SK-N-SH (cell line): ENCODE measurements around the gene HM13. TPM values are rescaled to one million over a fixed set of nuclear protein-coding genes. Genes with fewer than 3 reads are reported as not detected.

Experiments
- CTCF ChIA-PET: fragments of 300-600, 350-600 bp; formaldehyde crosslinking; extraction: SDS; loops from one replicate; lab custom pipeline; 2021; lab: Yijun Ruan, JAX
- POLR2A ChIA-PET: fragments of 350-600 bp; sonication (Branson Sonifier 250); formaldehyde crosslinking; extraction: SDS; loops from one replicate; lab custom pipeline; 2020; ENCODE audit warnings: antibody characterized with exemption, inconsistent platforms; lab: Yijun Ruan, JAX
- DNase-seq: peaks from one replicate; pipeline ENCODE4 v3.0.0; 2012
- H2AFZ ChIP-seq: fragments of 200-600 bp; sonication (generic); 2 replicates; pipeline ENCODE4 v1.8.1; 2016; ENCODE audit warnings: antibody characterized with exemption, mild to moderate bottlenecking, low read depth
- H3F3A ChIP-seq: fragments of 200-600 bp; sonication (generic); replicated peaks from 2 replicates; pipeline ENCODE3; 2016; ENCODE audit warnings: antibody characterized with exemption, mild to moderate bottlenecking; ENCODE audit not compliant: insufficient read depth
- H3K27ac ChIP-seq, 2 experiments: fragments of 200-500 bp in 1 of 2; fragments of 200-600 bp in 1 of 2; sonication (Bioruptor generic) in 1 of 2; sonication (generic), shearing (Covaris generic) in 1 of 2; 2 replicates each; pipeline versions ENCODE4 v1.5.1 to v1.6.1; 2014 to 2016; ENCODE audit warnings: low read depth in 2 of 2, inconsistent platforms in 1 of 2, low read length in 1 of 2, mild to moderate bottlenecking in 1 of 2, mixed read lengths in 1 of 2
- H3K27me3 ChIP-seq: fragments of 200-600 bp; sonication (generic), shearing (Covaris generic); 2 replicates; pipeline ENCODE4 v1.6.1; 2016; ENCODE audit warnings: mixed run types; ENCODE audit not compliant: insufficient read depth
- H3K36me3 ChIP-seq, 2 experiments: fragments of 200-500 bp in 1 of 2; fragments of 200-600 bp in 1 of 2; sonication (Bioruptor generic) in 1 of 2; sonication (generic) in 1 of 2; replicated peaks in 1 of 2; 2 replicates each; pipeline versions ENCODE3 to v1.5.1; 2014 to 2016; ENCODE audit warnings: low read length in 1 of 2, mild to moderate bottlenecking in 1 of 2; ENCODE audit not compliant: insufficient read depth in 2 of 2, control insufficient read depth in 1 of 2
- H3K4me1 ChIP-seq, 2 experiments: fragments of 200-500 bp in 1 of 2; fragments of 200-600 bp in 1 of 2; sonication (Bioruptor generic) in 1 of 2; sonication (generic), shearing (Covaris generic) in 1 of 2; 2 replicates each; pipeline versions ENCODE4 v1.5.1 to v1.6.1; 2014 to 2016; ENCODE audit warnings: low read depth in 1 of 2, low read length in 1 of 2, mixed run types in 1 of 2; ENCODE audit not compliant: insufficient read depth in 2 of 2, control insufficient read depth in 1 of 2
- H3K4me2 ChIP-seq: fragments of 200-600 bp; sonication (generic), shearing (Covaris generic); 2 replicates; pipeline ENCODE4 v1.6.1; 2017; ENCODE audit warnings: mixed run types
- H3K4me3 ChIP-seq, 2 experiments: fragments of 200-500 bp in 1 of 2; fragments of 200-600 bp in 1 of 2; sonication (Bioruptor generic) in 1 of 2; sonication (generic), shearing (Covaris generic) in 1 of 2; 2 replicates each; pipeline versions ENCODE4 v1.5.1 to v1.8.1; 2014 to 2016; ENCODE audit warnings: low read depth in 2 of 2, inconsistent platforms in 1 of 2, low read length in 1 of 2, mild to moderate bottlenecking in 1 of 2, mixed read lengths in 1 of 2, moderate library complexity in 1 of 2
- H3K79me2 ChIP-seq: fragments of 200-600 bp; sonication (generic); 2 replicates; pipeline ENCODE4 v1.8.1; 2017; ENCODE audit warnings: mild to moderate bottlenecking; ENCODE audit not compliant: insufficient read depth
- H3K9ac ChIP-seq: fragments of 200-600 bp; sonication (generic); 2 replicates; pipeline ENCODE4 v1.6.1; 2017; ENCODE audit warnings: mixed run types
- H3K9me2 ChIP-seq: fragments of 200-600 bp; sonication (generic); 2 replicates; pipeline ENCODE4 v1.6.1; 2017; ENCODE audit warnings: mixed run types
- H3K9me3 ChIP-seq: fragments of 200-600 bp; sonication (generic); 2 replicates; pipeline ENCODE4 v1.6.1; 2017; ENCODE audit warnings: mixed run types, mild to moderate bottlenecking, moderate library complexity
- H4K20me1 ChIP-seq: fragments of 200-600 bp; sonication (generic); 2 replicates; pipeline ENCODE4 v1.6.1; 2017; ENCODE audit warnings: mild to moderate bottlenecking, mixed run types; ENCODE audit not compliant: insufficient read depth
- CHD2 ChIP-seq: fragments of 150-350 bp; IDR thresholded peaks from 2 replicates; pipeline ENCODE4 v1.6.1; 2018; ENCODE audit warnings: low read length; ENCODE audit not compliant: partially characterized antibody
- CTCF ChIP-seq: fragments of 200-600 bp; sonication (generic); IDR thresholded peaks from 2 replicates; pipeline ENCODE4 v1.6.1; 2017; ENCODE audit warnings: antibody characterized with exemption, mild to moderate bottlenecking, moderate library complexity
- ELF1 ChIP-seq: IDR thresholded peaks from 2 replicates; pipeline ENCODE4 v1.4.0; 2012
- EZH2phosphoT487 ChIP-seq: fragments of 200-600 bp; sonication (generic); IDR thresholded peaks from 2 replicates; pipeline ENCODE4 v1.6.1; 2017; ENCODE audit warnings: low read depth, mixed run types, mild to moderate bottlenecking, antibody characterized with exemption, moderate library complexity, borderline replicate concordance
- FOXM1 ChIP-seq: IDR thresholded peaks from 2 replicates; pipeline ENCODE4 v1.4.0; 2012; ENCODE audit warnings: low read depth, mild to moderate bottlenecking
- GABPA ChIP-seq: IDR thresholded peaks from 2 replicates; pipeline ENCODE4 v1.4.0; 2012; ENCODE audit warnings: low read depth, mild to moderate bottlenecking
- GATA2 ChIP-seq: sonication (generic); formaldehyde crosslinking; IDR thresholded peaks from 2 replicates; pipeline ENCODE4 v1.5.0; 2020; ENCODE audit warnings: mild to moderate bottlenecking, missing genetic modification reagents
- IRF3 ChIP-seq: fragments of 150-350 bp; IDR thresholded peaks from 2 replicates; pipeline ENCODE4 v1.6.1; 2016; ENCODE audit warnings: mild to moderate bottlenecking, low read depth, low read length
- JUND ChIP-seq: IDR thresholded peaks from 2 replicates; pipeline ENCODE4 v1.4.0; 2012
- MAX ChIP-seq: IDR thresholded peaks from 2 replicates; pipeline ENCODE4 v1.4.0; 2012; ENCODE audit warnings: low read depth
- MEF2A ChIP-seq: IDR thresholded peaks from 2 replicates; pipeline ENCODE4 v1.4.0; 2012; ENCODE audit warnings: low read depth, borderline replicate concordance
- MXI1 ChIP-seq: IDR thresholded peaks from 2 replicates; pipeline ENCODE4 v1.6.1; 2012; ENCODE audit warnings: mild to moderate bottlenecking, low read depth, low read length, improper control_type of control experiment
- NFIC ChIP-seq: IDR thresholded peaks from 2 replicates; pipeline ENCODE4 v1.4.0; 2012; ENCODE audit warnings: borderline replicate concordance
- NRF1 ChIP-seq: IDR thresholded peaks from 2 replicates; pipeline ENCODE4 v1.6.1; 2012; ENCODE audit warnings: low read depth, mild to moderate bottlenecking, low read length
- PBX3 ChIP-seq: IDR thresholded peaks from 2 replicates; pipeline ENCODE4; 2012
- POLR2AphosphoS5 ChIP-seq: IDR thresholded peaks from 2 replicates; pipeline ENCODE4 v1.6.1; 2012; ENCODE audit warnings: low read depth, low read length
- RAD21 ChIP-seq: IDR thresholded peaks from 2 replicates; pipeline ENCODE4 v1.6.1; 2012; ENCODE audit warnings: mild to moderate bottlenecking, low read length
- RCOR1 ChIP-seq: fragments of 150-350 bp; IDR thresholded peaks from 2 replicates; pipeline ENCODE4 v1.6.1; 2017; ENCODE audit warnings: antibody characterized with exemption, low read length
- RFX5 ChIP-seq: IDR thresholded peaks from 2 replicates; pipeline ENCODE4 v1.6.1; 2012; ENCODE audit warnings: mild to moderate bottlenecking, improper control_type of control experiment, low read length
- RXRA ChIP-seq: IDR thresholded peaks from 2 replicates; pipeline ENCODE4 v1.4.0; 2012; ENCODE audit warnings: low read depth, mild to moderate bottlenecking, borderline replicate concordance
- SIN3A ChIP-seq: IDR thresholded peaks from 2 replicates; pipeline ENCODE4 v1.6.1; 2012; ENCODE audit warnings: low read depth, mild to moderate bottlenecking, low read length, moderate library complexity, borderline replicate concordance
- TAF1 ChIP-seq: IDR thresholded peaks from 2 replicates; pipeline ENCODE4 v1.6.1; 2012; ENCODE audit warnings: low read depth, mild to moderate bottlenecking, low read length, moderate library complexity, borderline replicate concordance
- TEAD4 ChIP-seq: IDR thresholded peaks from 2 replicates; pipeline ENCODE4 v1.4.0; 2012; ENCODE audit warnings: mild to moderate bottlenecking, borderline replicate concordance; ENCODE audit not compliant: insufficient read depth
- USF1 ChIP-seq: IDR thresholded peaks from 2 replicates; pipeline ENCODE4 v1.4.0; 2012; ENCODE audit warnings: low read depth, borderline replicate concordance
- YY1 ChIP-seq: IDR thresholded peaks from 2 replicates; pipeline ENCODE4 v1.4.0; 2012; ENCODE audit warnings: low read depth, mild to moderate bottlenecking
- ZBTB33 ChIP-seq: IDR thresholded peaks from 2 replicates; pipeline ENCODE4 v1.4.0; 2012; ENCODE audit warnings: low read depth, borderline replicate concordance
- WGBS: methylation state at CpG from one replicate; pipeline ENCODE4 v1.1.6; 2017; ENCODE audit warnings: low lambda C conversion rate; 5-methylcytosine and 5-hydroxymethylcytosine counted together
- polyA plus RNA-seq, 3 experiments: library from polyadenylated mRNA; depleted of rRNA; stranded (reverse); fragments of >200 nt; gene quantifications; 2 replicates each; pipeline ENCODE4 v1.2.3, GENCODE V29; 2012

The HM13 gene
- polyA plus RNA-seq, 1 of the 3 experiments (the other 2 are of a cell fraction), result 160 TPM

GRCh38 chr20:31605902-31606803 lies 91.9 kb downstream of the HM13 start:
- peaks cover 28 to 37% of the 10 kb centered on the region in 2 experiments for H3K4me1 ChIP-seq
- 1% methylated on average over 38 of the region's 39 CpGs for WGBS
- TF ChIP-seq RFX5, result no peak
- TF ChIP-seq PBX3, result no peak
- TF ChIP-seq NFIC, result no peak
- no peak for TF ChIP-seq USF1
- no peak for TF ChIP-seq RCOR1
- no peak; the same call in 1 of the 2 replicates for TF ChIP-seq SIN3A
- peak; percentile 9; the same call in 1 of the 2 replicates for TF ChIP-seq JUND
- TF ChIP-seq FOXM1, result no peak
- no peak for TF ChIP-seq CTCF
- TF ChIP-seq MAX, result 0 out of 2 replicates have a peak, but pooled peaks have one; percentile 27
- TF ChIP-seq RXRA, result no peak
- no peak for TF ChIP-seq IRF3
- no peak for TF ChIP-seq MXI1
- TF ChIP-seq YY1, result no peak
- TF ChIP-seq POLR2AphosphoS5, result peak; percentile 3; the same call in 1 of the 2 replicates
- no peak for TF ChIP-seq MEF2A
- TF ChIP-seq RAD21, result no peak
- TF ChIP-seq GABPA, result no peak
- no peak for TF ChIP-seq ELF1
- TF ChIP-seq ZBTB33, result 0 out of 2 replicates have a peak, but pooled peaks have one; percentile 14
- TF ChIP-seq CHD2, result no peak
- TF ChIP-seq TAF1, result peak; percentile 32
- no peak for TF ChIP-seq EZH2phosphoT487
- TF ChIP-seq GATA2 (CRISPR knock-in tag), result no peak
- no peak for TF ChIP-seq NRF1
- 0 out of 2 replicates have a peak, but pooled peaks have one; percentile 17 for TF ChIP-seq TEAD4

More at GRCh38 chr20:31605902-31606803, 91.9 kb downstream of the HM13 start:
- no peaks in the 10 kb centered on the region for H3K9me3 ChIP-seq
- H3K27ac ChIP-seq, result peak overlapping the region; percentile 90 to 100
- peak; percentile 52 for DNase-seq
- peaks cover 20% of the 10 kb centered on the region for H4K20me1 ChIP-seq
- peak overlapping the region; percentile 100 for H3K9ac ChIP-seq
- H3K4me2 ChIP-seq, result peak overlapping the region; percentile 91
- peak overlapping the region; percentile 80 to 96 for H3K4me3 ChIP-seq
- peaks cover 0 to 18% of the 10 kb centered on the region in 2 experiments for H3K36me3 ChIP-seq
- H2AFZ ChIP-seq, result no peak overlapping the region
- no peaks in the 10 kb centered on the region for H3K9me2 ChIP-seq
- H3K27me3 ChIP-seq, result no peaks in the 10 kb centered on the region
- peaks cover 42% of the 10 kb centered on the region for H3K79me2 ChIP-seq
- peaks cover 79% of the 10 kb centered on the region for H3F3A ChIP-seq
- ChIA-PET CTCF (interaction anchor here (0.9 to 33.9 kb wide), 6 partner anchors 10 to 117 kb away, joined by 4 to 1802 read pairs (median 4); no protein-coding TSS in a partner anchor), POLR2A (interaction anchor here (0.9 to 7.4 kb wide), 18 partner anchors 10 to 133 kb away, joined by 3 to 181 read pairs (median 4); partner anchors contain the start of gene TPX2)
